HG03159 (cell line): ENCODE measurements around the gene NAGLU.

Source experiments
- ATAC-seq: cut with Tn5 transposase; IDR thresholded peaks from one replicate; pipeline ENCODE4 v1.9.1; 2021; ENCODE audit warnings: mild to moderate bottlenecking, moderate library complexity; ENCODE audit not compliant: unreplicated experiment

The NAGLU gene

GRCh38 chr17:42563143-42563509 lies 27.1 kb downstream of the NAGLU start:
- no peak for ATAC-seq

GRCh38 chr17:42563543-42563942 lies 27.5 kb downstream of the NAGLU start:
- no peak for ATAC-seq

GRCh38 chr17:42563950-42564349 lies 27.9 kb downstream of the NAGLU start:
- no peak for ATAC-seq

GRCh38 chr17:42564815-42565522 lies 28.9 kb downstream of the NAGLU start:
- ATAC-seq: no peak

GRCh38 chr17:42565523-42566214 lies 29.6 kb downstream of the NAGLU start:
- ATAC-seq: no peak

GRCh38 chr17:42566215-42566882 lies 30.3 kb downstream of the NAGLU start:
- no peak for ATAC-seq

GRCh38 chr17:42566883-42567573 lies 31.0 kb downstream of the NAGLU start, which contains the start of gene MLX:
MLX (plus strand) TSS chr17:42567100; CDS start chr17:42567125, 25 bp downstream.
- ATAC-seq: peak; percentile 59

GRCh38 chr17:42568341-42569111 lies 32.5 kb downstream of the NAGLU start:
- no peak for ATAC-seq

- no peak for ATAC-seq
Observed at GRCh38 chr17:42571435-42572225, 35.6 kb downstream of the NAGLU start.

- no peak for ATAC-seq
Observed at GRCh38 chr17:42573095-42573494, 37.1 kb downstream of the NAGLU start.

GRCh38 chr17:42574463-42574862 lies 38.4 kb downstream of the NAGLU start:
- ATAC-seq: no peak

GRCh38 chr17:42577140-42577531 lies 41.1 kb downstream of the NAGLU start:
- ATAC-seq: no peak

GRCh38 chr17:42577532-42578281 lies 41.7 kb downstream of the NAGLU start, which contains the start of gene PSMC3IP:
PSMC3IP (minus strand) TSS chr17:42577729; CDS start chr17:42577686, 43 bp downstream.
- ATAC-seq: peak; percentile 67

GRCh38 chr17:42578282-42578869 lies 42.3 kb downstream of the NAGLU start:
- peak; percentile 52 for ATAC-seq

- no peak for ATAC-seq
Observed at GRCh38 chr17:42579794-42580551, 43.9 kb downstream of the NAGLU start.

GRCh38 chr17:42581744-42582270 lies 45.8 kb downstream of the NAGLU start:
- no peak for ATAC-seq

- no peak for ATAC-seq
Observed at GRCh38 chr17:42584880-42585279, 48.8 kb downstream of the NAGLU start.

- no peak for ATAC-seq
Observed at GRCh38 chr17:42585353-42585752, 49.3 kb downstream of the NAGLU start.
